VCaP (cell line): Measurements from ENCODE around the gene SPATA2.

Source experiments
- H3K27ac ChIP-seq: fragments of 450-650 bp; 2 replicates; pipeline ENCODE4 v1.5.1; 2017
- TF ChIP-seq, protein P1 (sequence below): fragments of 450-650 bp; conservative IDR thresholded peaks from 2 replicates; pipeline ENCODE4 v1.5.1; 2017; ENCODE audit warnings: mild to moderate bottlenecking, moderate library complexity

SPATA2 gene

GRCh38 chr20:49914310-49915117, 815 bp downstream of the SPATA2 start:
- peak overlapping the region; percentile 100 for H3K27ac ChIP-seq
- TF ChIP-seq, protein P1, sequence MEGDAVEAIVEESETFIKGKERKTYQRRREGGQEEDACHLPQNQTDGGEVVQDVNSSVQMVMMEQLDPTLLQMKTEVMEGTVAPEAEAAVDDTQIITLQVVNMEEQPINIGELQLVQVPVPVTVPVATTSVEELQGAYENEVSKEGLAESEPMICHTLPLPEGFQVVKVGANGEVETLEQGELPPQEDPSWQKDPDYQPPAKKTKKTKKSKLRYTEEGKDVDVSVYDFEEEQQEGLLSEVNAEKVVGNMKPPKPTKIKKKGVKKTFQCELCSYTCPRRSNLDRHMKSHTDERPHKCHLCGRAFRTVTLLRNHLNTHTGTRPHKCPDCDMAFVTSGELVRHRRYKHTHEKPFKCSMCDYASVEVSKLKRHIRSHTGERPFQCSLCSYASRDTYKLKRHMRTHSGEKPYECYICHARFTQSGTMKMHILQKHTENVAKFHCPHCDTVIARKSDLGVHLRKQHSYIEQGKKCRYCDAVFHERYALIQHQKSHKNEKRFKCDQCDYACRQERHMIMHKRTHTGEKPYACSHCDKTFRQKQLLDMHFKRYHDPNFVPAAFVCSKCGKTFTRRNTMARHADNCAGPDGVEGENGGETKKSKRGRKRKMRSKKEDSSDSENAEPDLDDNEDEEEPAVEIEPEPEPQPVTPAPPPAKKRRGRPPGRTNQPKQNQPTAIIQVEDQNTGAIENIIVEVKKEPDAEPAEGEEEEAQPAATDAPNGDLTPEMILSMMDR, result no peak

GRCh38 chr20:49913399-49914047, 1.8 kb downstream of the SPATA2 start:
- TF ChIP-seq, protein P1, result no peak
- H3K27ac ChIP-seq, result no peak overlapping the region; the same call in 1 of the 2 replicates

DNA sequence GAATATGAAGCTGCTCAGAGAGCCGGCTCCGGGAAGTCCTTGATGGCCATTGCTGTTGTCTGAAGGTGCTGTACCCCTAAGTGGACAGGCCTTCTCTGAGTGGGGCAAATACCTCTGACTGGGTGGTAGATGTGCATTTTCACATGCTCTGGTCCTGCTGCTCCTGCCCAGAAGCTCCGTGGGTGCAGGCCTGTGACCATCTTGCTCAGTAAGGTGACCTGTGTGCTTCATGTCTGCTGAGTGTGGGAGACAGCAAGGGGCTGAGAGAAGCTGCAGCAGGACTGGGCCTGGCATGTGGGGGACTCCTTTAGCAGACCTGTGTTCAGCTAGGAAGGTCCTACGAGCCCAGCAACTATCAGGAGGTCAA, 5.0 kb downstream of the SPATA2 start:
- TF ChIP-seq, protein P1, result no peak
- peak overlapping the region; percentile 74; the same call in 1 of the 2 replicates for H3K27ac ChIP-seq

DNA sequence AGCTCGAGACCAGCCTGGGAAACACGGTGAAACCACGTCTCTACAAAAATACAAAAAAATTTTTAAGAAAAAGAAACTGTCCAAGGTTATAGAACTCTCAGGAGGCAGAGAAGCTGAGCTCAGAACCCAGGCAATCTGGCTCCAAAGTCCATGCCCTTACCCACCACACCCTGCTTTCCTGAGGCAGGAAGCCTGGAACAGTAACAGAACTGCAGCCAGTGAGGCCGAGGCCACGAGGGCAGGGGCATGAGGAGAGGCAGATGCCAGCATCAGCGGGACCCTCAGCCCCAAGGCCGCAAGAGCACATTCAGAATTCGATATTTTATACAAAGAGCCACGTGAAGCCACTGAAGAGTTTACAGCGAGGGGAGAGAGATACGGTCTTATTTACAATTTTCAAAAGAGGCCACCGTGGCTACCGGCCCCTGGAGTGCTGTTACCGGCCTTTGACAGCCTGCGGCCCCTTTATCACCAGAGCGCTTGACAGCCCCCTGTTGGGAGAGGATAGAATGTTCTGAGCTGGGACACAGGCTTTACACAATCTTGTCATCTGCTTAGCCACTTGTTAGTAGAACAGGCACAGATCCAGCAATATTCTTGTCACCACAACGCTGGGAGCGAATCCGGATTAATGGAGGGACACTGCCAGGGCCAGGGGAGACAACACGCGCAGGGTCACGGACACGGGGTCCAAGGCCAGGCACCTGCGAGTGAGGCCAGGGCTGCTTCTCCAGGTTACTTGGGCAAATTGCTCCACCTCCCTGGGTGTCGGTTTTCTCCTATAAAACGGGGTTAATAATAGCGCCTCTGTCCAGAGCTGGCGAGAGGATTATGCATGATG, 5.6 kb downstream of the SPATA2 start:
- TF ChIP-seq, protein P1, result peak; percentile 44; the same call in 1 of the 2 replicates
- peak overlapping the region; percentile 74; the same call in 1 of the 2 replicates for H3K27ac ChIP-seq

DNA sequence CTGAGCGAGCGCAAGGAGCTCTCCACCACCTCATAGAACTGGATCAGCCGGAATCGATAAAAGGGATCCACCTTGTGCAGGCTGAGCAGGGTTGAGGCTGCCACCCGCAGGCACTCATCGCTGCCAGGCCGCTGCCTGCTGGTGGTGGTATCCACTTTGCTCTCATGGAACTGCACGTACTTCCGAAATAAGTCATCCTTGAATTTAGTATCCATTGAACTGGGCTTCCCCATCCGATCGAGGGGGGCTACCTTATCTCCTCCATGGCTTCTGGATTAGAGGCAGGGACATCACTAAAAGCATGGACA, 7.1 kb downstream of the SPATA2 start:
- TF ChIP-seq, protein P1, result peak; percentile 23; the same call in 1 of the 2 replicates

GRCh38 chr20:49907405-49908257, 7.7 kb downstream of the SPATA2 start:
- peak overlapping the region; percentile 74 for H3K27ac ChIP-seq
- TF ChIP-seq, protein P1, result no peak

More for the DNA sequence above, 7.1 kb downstream of the SPATA2 start:
- peak overlapping the region; percentile 74 for H3K27ac ChIP-seq
